ENCODE data around the gene DPP9. TPM values are rescaled to one million over a fixed set of nuclear protein-coding genes. Genes with fewer than 3 reads are reported as not detected.

DPP9 gene
- total and polyA plus RNA-seq, 2 of the 8 experiments (the other 6 are each of a cell fraction or from before 2014, with no cell fraction given) = 11.6 to 40.7 TPM

GRCh38 chr19:4633140-4633967 lies 90.3 kb downstream of the DPP9 start (continued):
- no peak for TF ChIP-seq CHD7 (IDR thresholded peaks at IDR 0.05; ENCODE audit: insufficient replicate concordance, low read length)
- TF ChIP-seq MAFK (IDR thresholded peaks at IDR 0.05; ENCODE audit: low read depth, low read length) = no peak
- TF ChIP-seq RNF2 (IDR thresholded peaks at IDR 0.05; ENCODE audit: borderline replicate concordance, low read depth, low read length, missing control alignments, poor library complexity, severe bottlenecking) = no peak
- TF ChIP-seq ASH2L (IDR thresholded peaks at IDR 0.05; ENCODE audit: low read length) = no peak
- no peak for TF ChIP-seq CBX5 (IDR thresholded peaks at IDR 0.05; ENCODE audit: low read depth, low read length)
- TF ChIP-seq KDM1A (IDR thresholded peaks at IDR 0.05; ENCODE audit: borderline replicate concordance, low read length) = peak; percentile 100
- TF ChIP-seq CHD2 (IDR thresholded peaks at IDR 0.05; ENCODE audit: low read length) = no peak
- TF ChIP-seq RAD21 (IDR thresholded peaks at IDR 0.05 in 1 of 2, conservative IDR thresholded peaks at IDR 0.05 in 1 of 2; ENCODE audit: low read depth in 2 of 2, low read length in 2 of 2) = peak; percentile 61 to 63
- no peak for TF ChIP-seq SP1 (IDR thresholded peaks at IDR 0.05; ENCODE audit: low read depth, low read length)
